SKM-1 treated with dmso at 0.1 percent for 144 hours (cell line): ENCODE measurements around the gene PELI3.

Experiments used
- DNase-seq: peaks from one replicate; lab custom pipeline; 2025; ENCODE audit not compliant: unreplicated experiment; lab: John Stamatoyannopoulos, UW

The PELI3 gene

DNA sequence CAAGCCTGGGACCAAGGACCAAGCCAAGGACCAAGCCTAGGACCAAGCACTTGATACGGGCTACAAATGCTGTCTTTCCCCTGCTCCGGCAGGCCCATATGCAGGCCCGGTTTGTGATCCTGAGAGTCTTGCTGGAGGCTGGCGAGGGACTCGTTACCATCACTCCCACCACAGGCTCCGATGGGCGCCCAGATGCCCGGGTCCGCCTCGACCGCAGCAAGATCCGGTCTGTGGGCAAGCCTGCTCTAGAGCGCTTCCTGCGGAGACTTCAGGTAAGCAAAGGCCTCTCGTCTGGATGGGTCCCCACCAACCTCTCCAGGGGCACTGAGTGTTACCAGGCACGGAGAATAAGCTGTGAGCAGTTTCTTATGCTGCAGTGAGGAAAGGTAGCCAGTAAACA is 30.5 kb downstream of the PELI3 start:
- no peak for DNase-seq

DNA sequence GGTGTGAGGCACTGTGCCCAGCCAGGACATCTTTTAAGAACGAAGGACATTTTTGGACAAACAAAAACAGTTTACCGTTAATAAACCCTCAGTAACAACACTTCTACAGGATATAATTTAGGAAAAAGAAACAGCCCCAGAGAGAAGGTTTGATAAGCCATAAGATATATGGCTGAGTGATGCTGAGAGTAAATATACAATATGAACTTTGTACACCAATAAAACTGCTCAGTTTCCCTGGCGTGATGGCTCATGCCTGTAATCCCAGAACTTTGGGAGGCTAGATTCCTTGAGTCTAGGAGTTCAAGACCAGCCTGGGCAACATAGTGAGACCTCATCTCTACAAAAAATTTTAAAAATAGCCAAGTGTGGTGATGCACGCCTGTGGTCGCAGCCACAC is 31.8 kb downstream of the PELI3 start:
- DNase-seq, result no peak

GRCh38 chr11:66505276-66505816 is 38.6 kb downstream of the PELI3 start:
- no peak for DNase-seq

GRCh38 chr11:66509131-66509561 is 42.4 kb downstream of the PELI3 start:
- no peak for DNase-seq

- DNase-seq, result peak; percentile 39
Observed at GRCh38 chr11:66510271-66510989, 43.7 kb downstream of the PELI3 start, which contains the start of gene BBS1. TSS of gene BBS1 (plus strand) at chr11:66510635. CDS start at chr11:66510660, 25 bp downstream.

GRCh38 chr11:66510990-66511339 is 44.3 kb downstream of the PELI3 start:
- no peak for DNase-seq

DNA sequence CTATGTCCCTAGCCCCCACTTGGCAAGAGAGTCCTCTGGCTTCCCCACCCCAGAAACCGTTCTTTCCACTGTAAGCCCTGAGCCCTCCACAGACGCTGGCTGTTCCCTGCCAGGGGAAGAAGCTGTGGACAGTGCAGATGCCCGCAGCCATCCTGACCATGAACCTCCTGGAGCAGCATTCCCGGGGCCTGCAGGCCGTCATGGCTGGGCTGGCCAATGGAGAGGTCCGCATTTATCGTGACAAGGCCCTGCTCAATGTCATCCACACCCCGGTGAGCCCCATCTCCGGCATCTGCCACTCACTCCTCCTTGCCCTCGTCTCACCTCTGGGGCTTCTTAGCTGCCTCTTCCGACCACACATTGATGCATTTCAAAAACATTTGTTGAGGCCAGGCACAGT is 56.9 kb downstream of the PELI3 start:
- no peak for DNase-seq

GRCh38 chr11:66524304-66525040 is 57.8 kb downstream of the PELI3 start:
- DNase-seq, result no peak
